A673 (cell line): ENCODE data around the gene PARVB. TPM values are rescaled to one million over a fixed set of nuclear protein-coding genes. Genes with fewer than 3 reads are reported as not detected.

Experiments used
- BruUV-seq: library from RNA; stranded (reverse); fragments of 400-500 nt; replicated peaks from 2 replicates; lab custom pipeline; 2021; lab: Mats Ljungman, UMichigan
- CTCF ChIA-PET: fragments of 300-600 bp; sonication (Branson Sonifier 250); formaldehyde crosslinking; loops from one replicate; lab custom pipeline; 2022; ENCODE audit warnings: antibody characterized with exemption; lab: Charles Lee
- POLR2A ChIA-PET: fragments of 300-600 bp; sonication (Branson Sonifier 250); formaldehyde crosslinking; loops from one replicate; lab custom pipeline; 2022; ENCODE audit warnings: antibody characterized with exemption; ENCODE audit not compliant: low non-redundant PET; lab: Charles Lee
- DNase-seq: peaks from one replicate; pipeline ENCODE4 v3.0.0-alpha.2; 2015; ENCODE audit warnings: low spot score
- H3K27ac ChIP-seq: fragments of 200-600 bp; sonication (generic); 2 replicates; pipeline ENCODE4 v1.5.1; 2016; ENCODE audit warnings: mixed run types, low read depth, mild to moderate bottlenecking, mixed read lengths, antibody characterized with exemption, low read length; ENCODE audit not compliant: poor library complexity, severe bottlenecking
- H3K27me3 ChIP-seq: fragments of 200-600 bp; sonication (generic); replicated peaks from 2 replicates; pipeline ENCODE4 v1.6.1; 2017; ENCODE audit warnings: mixed run types, low read depth, mild to moderate bottlenecking, mixed read lengths, antibody characterized with exemption, low read length; ENCODE audit not compliant: insufficient read depth, poor library complexity
- H3K36me3 ChIP-seq: fragments of 200-600 bp; sonication (generic); 2 replicates; pipeline ENCODE4 v1.6.1; 2016; ENCODE audit warnings: mixed run types, mild to moderate bottlenecking, mixed read lengths, antibody characterized with exemption, low read length; ENCODE audit not compliant: insufficient read depth, poor library complexity, severe bottlenecking
- H3K4me1 ChIP-seq: fragments of 200-600 bp; sonication (generic); 2 replicates; pipeline ENCODE4 v1.6.1; 2017; ENCODE audit warnings: mixed run types, mild to moderate bottlenecking, mixed read lengths, antibody characterized with exemption, low read length; ENCODE audit not compliant: insufficient read depth, poor library complexity, severe bottlenecking
- H3K4me3 ChIP-seq: fragments of 200-600 bp; sonication (generic); 2 replicates; pipeline ENCODE4 v1.5.1; 2016; ENCODE audit warnings: low read depth, mixed run types, mild to moderate bottlenecking, mixed read lengths, low read length; ENCODE audit not compliant: poor library complexity, severe bottlenecking
- H3K9me3 ChIP-seq: fragments of 200-600 bp; sonication (generic); 2 replicates; pipeline ENCODE4 v1.6.1; 2016; ENCODE audit warnings: mixed run types, low read depth, mild to moderate bottlenecking, mixed read lengths, antibody characterized with exemption, low read length; ENCODE audit not compliant: poor library complexity, severe bottlenecking
- EZH2 ChIP-seq: fragments of 200-600 bp; sonication (generic); IDR thresholded peaks from 2 replicates; pipeline ENCODE4 v1.6.1; 2017; ENCODE audit warnings: borderline replicate concordance, low read depth, mild to moderate bottlenecking, mixed read lengths, antibody characterized with exemption, low read length; ENCODE audit not compliant: poor library complexity, severe bottlenecking
- intact Hi-C: fragments of 100-400 bp; cut with micrococcal nuclease; formaldehyde crosslinking; loops from one replicate; pipeline ENCODE4 v1.10.0; 2022; ENCODE audit not compliant: unreplicated experiment
- total RNA-seq: library from RNA; stranded (reverse); gene quantifications from 2 replicates; pipeline ENCODE4 v1.2.3, GENCODE V29; 2021
- TF ChIP-seq, protein P1 (sequence below): fragments of 300-800, 200-600 bp; sonication (generic); conservative IDR thresholded peaks from 2 replicates; pipeline ENCODE4 v1.5.1; 2017; ENCODE audit warnings: low read depth, mild to moderate bottlenecking, antibody characterized with exemption, low read length, moderate library complexity, mixed read lengths

PARVB gene
- total RNA-seq, 1 experiment from 2014 or later, result 18.3 TPM

DNA sequence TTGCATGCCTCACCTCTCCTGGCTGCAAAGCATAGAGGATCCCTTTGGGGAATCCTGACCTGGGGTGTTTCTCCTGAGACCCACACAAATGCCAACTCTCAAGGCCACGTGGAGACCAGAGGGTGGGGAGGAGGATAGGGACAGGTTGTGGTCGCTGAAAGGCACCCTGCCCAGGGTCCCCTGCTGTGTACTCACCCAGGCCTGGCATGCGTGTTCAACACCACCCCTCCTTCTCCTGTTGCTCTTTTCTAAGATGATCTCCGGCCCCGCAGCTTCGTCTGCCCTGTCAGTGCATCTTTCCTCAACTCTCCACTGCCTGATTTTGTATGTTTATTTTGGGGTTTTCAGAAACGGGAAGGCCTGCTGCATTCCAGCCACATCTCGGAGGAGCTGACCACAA, 112.0 kb downstream of the PARVB start:
- no TSS peak for BruUV-seq
- Histone ChIP-seq H3K27ac (no peak overlapping the region), H3K4me1 (no peaks in the 10 kb centered on the region), H3K36me3 (no peaks in the 10 kb centered on the region), H3K9me3 (peaks cover 17% of the 10 kb centered on the region), H3K4me3 (no peak overlapping the region), H3K27me3 (no peaks in the 10 kb centered on the region)
- DNase-seq, result no peak
- POLR2A ChIA-PET, result interaction anchor here (0.6 kb wide), 1 partner anchor 465 kb away, joined by 3 read pairs; no protein-coding TSS in a partner anchor
- CTCF ChIA-PET, result no interaction called here
- intact Hi-C loops, result no loop called here
- TF ChIP-seq EZH2, result no peak
- TF ChIP-seq, protein P1, sequence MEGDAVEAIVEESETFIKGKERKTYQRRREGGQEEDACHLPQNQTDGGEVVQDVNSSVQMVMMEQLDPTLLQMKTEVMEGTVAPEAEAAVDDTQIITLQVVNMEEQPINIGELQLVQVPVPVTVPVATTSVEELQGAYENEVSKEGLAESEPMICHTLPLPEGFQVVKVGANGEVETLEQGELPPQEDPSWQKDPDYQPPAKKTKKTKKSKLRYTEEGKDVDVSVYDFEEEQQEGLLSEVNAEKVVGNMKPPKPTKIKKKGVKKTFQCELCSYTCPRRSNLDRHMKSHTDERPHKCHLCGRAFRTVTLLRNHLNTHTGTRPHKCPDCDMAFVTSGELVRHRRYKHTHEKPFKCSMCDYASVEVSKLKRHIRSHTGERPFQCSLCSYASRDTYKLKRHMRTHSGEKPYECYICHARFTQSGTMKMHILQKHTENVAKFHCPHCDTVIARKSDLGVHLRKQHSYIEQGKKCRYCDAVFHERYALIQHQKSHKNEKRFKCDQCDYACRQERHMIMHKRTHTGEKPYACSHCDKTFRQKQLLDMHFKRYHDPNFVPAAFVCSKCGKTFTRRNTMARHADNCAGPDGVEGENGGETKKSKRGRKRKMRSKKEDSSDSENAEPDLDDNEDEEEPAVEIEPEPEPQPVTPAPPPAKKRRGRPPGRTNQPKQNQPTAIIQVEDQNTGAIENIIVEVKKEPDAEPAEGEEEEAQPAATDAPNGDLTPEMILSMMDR, result no peak

DNA sequence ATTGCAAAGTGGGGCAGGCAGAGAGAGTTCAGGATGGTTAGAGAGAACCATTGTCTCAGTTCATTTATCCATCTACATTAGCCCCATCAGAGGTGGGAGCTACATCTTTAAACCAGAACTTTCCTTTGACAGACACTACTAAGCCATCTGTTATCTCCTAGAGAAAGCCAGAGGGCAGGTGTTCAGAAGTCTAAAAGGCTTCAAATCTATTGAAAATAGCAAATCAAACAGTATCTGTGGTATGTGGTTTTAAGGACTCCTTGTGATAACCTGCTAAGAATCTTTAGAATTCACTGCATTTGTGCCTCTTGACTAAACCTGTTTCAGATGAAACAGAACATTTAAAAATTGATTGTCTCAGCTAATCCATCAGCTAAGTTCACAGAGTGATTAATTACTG, 112.7 kb downstream of the PARVB start:
- DNase-seq, result no peak
- intact Hi-C loops, result no loop called here
- POLR2A ChIA-PET, result interaction anchor here (0.6 kb wide), 1 partner anchor 465 kb away, joined by 3 read pairs; no protein-coding TSS in a partner anchor

DNA sequence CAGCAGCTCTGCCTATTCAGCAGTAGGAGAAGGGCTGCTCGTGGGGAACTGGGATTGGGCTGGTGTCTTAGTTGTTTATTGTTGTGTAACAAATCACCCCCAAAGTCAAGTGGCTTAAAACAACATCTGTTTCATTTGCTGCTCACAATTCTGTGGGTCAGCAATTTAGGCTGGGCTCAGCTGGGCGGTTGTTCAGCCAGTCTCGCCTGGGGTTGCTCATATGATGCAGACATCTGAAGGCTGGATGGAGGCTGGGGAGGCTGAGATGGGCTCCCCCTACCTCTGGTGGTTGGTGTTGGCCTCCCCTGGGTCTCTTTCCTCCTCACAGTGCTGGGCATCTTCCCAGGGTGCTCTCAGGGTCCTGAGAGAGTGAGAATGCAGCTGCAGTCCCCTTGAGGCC, 113.3 kb downstream of the PARVB start:
- no peaks in the 10 kb centered on the region for H3K36me3 ChIP-seq
- no peak for TF ChIP-seq EZH2
- TF ChIP-seq, protein P1, result no peak
- no peak overlapping the region for H3K4me3 ChIP-seq
- H3K4me1 ChIP-seq, result no peaks in the 10 kb centered on the region
- ChIA-PET CTCF (no interaction called here), POLR2A (no interaction called here)
- peaks cover 17% of the 10 kb centered on the region for H3K9me3 ChIP-seq
- no TSS peak for BruUV-seq
- H3K27me3 ChIP-seq, result no peaks in the 10 kb centered on the region
- no peak overlapping the region for H3K27ac ChIP-seq
- no peak for DNase-seq
- intact Hi-C loops, result no loop called here

More for the DNA sequence above, 112.7 kb downstream of the PARVB start:
- TF ChIP-seq EZH2, result no peak
- TF ChIP-seq, protein P1, result no peak
- CTCF ChIA-PET, result no interaction called here
- Histone ChIP-seq H3K36me3 (no peaks in the 10 kb centered on the region), H3K27me3 (no peaks in the 10 kb centered on the region), H3K27ac (no peak overlapping the region), H3K4me1 (no peaks in the 10 kb centered on the region), H3K4me3 (no peak overlapping the region), H3K9me3 (peaks cover 17% of the 10 kb centered on the region)
- no TSS peak for BruUV-seq
